RWPE2 (cell line): Measurements from ENCODE around the gene LAMA5.

Source experiments
- ATAC-seq: fragments of 200-7000 bp; cut with Tn5 transposase; 3 replicates; pipeline ENCODE4 v1.9.1; 2021; ENCODE audit warnings: low read depth
- DNase-seq: peaks from one replicate; pipeline ENCODE4 v3.0.0-alpha.2; 2020; ENCODE audit warnings: low spot score
- H3K27ac ChIP-seq: fragments of 450-650 bp; 2 replicates; pipeline ENCODE4 v1.5.1; 2017; ENCODE audit warnings: mild to moderate bottlenecking; ENCODE audit not compliant: poor library complexity, severe bottlenecking
- H3K27me3 ChIP-seq: fragments of 250-450 bp; sonication (Bioruptor Pico); 2 replicates; pipeline ENCODE4 v1.5.1; 2021; ENCODE audit warnings: mild to moderate bottlenecking, moderate library complexity; ENCODE audit not compliant: insufficient read depth, poor library complexity, severe bottlenecking
- H3K36me3 ChIP-seq: fragments of 250-450 bp; sonication (Bioruptor Pico); 2 replicates; pipeline ENCODE4 v1.5.1; 2020; ENCODE audit warnings: low read depth, mild to moderate bottlenecking, moderate library complexity
- H3K4me1 ChIP-seq: fragments of 250-450 bp; sonication (Bioruptor Pico); 2 replicates; pipeline ENCODE4 v1.5.1; 2021; ENCODE audit warnings: mild to moderate bottlenecking, moderate library complexity; ENCODE audit not compliant: insufficient read depth, poor library complexity, severe bottlenecking
- H3K4me3 ChIP-seq: fragments of 250-450 bp; sonication (Bioruptor Pico); 2 replicates; pipeline ENCODE4 v1.5.1; 2021; ENCODE audit warnings: mild to moderate bottlenecking, moderate library complexity; ENCODE audit not compliant: severe bottlenecking
- H3K9me3 ChIP-seq: fragments of 250-450 bp; sonication (Bioruptor Pico); 2 replicates; pipeline ENCODE4 v1.5.1; 2021; ENCODE audit warnings: mild to moderate bottlenecking, moderate library complexity; ENCODE audit not compliant: severe bottlenecking
- CTCF ChIP-seq: fragments of 450-650 bp; IDR thresholded peaks from one replicate; pipeline ENCODE4 v1.5.1; 2017; ENCODE audit warnings: mild to moderate bottlenecking, moderate library complexity; ENCODE audit not compliant: poor library complexity, severe bottlenecking

The LAMA5 gene

GRCh38 chr20:62269378-62269777 is 97.7 kb downstream of the LAMA5 start:
- ATAC-seq (no peak), DNase-seq (no peak)
- Histone ChIP-seq H3K36me3 (peaks cover 73% of the 10 kb centered on the region), H3K4me3 (no peak overlapping the region), H3K9me3 (no peaks in the 10 kb centered on the region), H3K27me3 (no peaks in the 10 kb centered on the region), H3K4me1 (no peaks in the 10 kb centered on the region), H3K27ac (no peak overlapping the region)
- no peak for TF ChIP-seq CTCF

GRCh38 chr20:62268228-62268900 is 98.7 kb downstream of the LAMA5 start:
- H3K27ac ChIP-seq, result no peak overlapping the region
- H3K36me3 ChIP-seq, result peaks cover 76% of the 10 kb centered on the region
- no peak for DNase-seq
- no peaks in the 10 kb centered on the region for H3K4me1 ChIP-seq
- H3K27me3 ChIP-seq, result no peaks in the 10 kb centered on the region
- ATAC-seq, result no peak
- H3K9me3 ChIP-seq, result no peaks in the 10 kb centered on the region
- H3K4me3 ChIP-seq, result no peak overlapping the region
- TF ChIP-seq CTCF, result no peak

DNA sequence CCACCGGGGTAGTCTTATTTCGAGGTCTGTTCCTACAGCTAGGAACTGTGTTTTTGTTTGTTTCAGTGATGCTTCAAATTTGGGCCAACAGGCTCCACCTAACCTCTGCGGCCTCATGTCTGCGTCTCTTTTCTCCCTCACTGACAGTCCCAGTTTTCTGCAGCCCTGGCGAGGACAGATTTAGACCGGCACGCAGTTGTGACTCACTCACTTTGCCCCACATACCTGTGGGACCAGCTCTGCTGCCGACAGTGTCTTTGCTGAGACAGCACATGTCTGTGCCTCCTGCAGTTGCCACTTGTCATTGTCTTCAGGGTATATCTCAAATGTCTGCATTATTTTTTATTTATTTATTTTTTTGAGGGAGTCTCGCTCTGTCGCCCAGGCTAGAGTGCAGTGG is 99.6 kb downstream of the LAMA5 start:
- Histone ChIP-seq H3K4me3 (no peak overlapping the region), H3K27ac (no peak overlapping the region), H3K27me3 (no peaks in the 10 kb centered on the region), H3K4me1 (no peaks in the 10 kb centered on the region), H3K9me3 (no peaks in the 10 kb centered on the region), H3K36me3 (peaks cover 74% of the 10 kb centered on the region)
- ATAC-seq (no peak), DNase-seq (no peak)
- no peak for TF ChIP-seq CTCF

GRCh38 chr20:62266851-62267250 is 100.3 kb downstream of the LAMA5 start:
- TF ChIP-seq CTCF, result no peak
- ATAC-seq, result no peak

DNA sequence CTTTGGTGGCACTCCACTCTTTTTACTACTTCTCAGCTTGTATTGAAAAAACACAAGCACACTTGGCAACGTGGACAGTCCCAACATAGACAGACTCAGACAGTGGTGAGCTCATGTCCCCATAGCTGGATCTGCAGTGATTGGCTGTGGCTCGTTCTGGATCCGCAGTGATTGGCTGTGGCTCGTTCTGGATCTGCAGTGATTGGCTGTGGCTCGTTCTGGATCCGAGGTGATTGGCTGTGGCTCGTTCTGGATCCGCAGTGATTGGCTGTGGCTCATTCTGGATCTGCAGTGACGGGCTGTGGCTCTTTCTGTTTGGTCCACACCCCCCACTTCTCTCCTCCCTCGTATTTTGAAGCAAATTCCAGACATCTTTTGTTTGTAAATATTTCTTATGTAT is 100.8 kb downstream of the LAMA5 start:
- H3K27me3 ChIP-seq, result no peaks in the 10 kb centered on the region
- no peak for DNase-seq
- no peak for ATAC-seq
- H3K36me3 ChIP-seq, result peaks cover 74% of the 10 kb centered on the region
- no peak overlapping the region for H3K4me3 ChIP-seq
- H3K9me3 ChIP-seq, result no peaks in the 10 kb centered on the region
- no peak overlapping the region for H3K27ac ChIP-seq
- no peak for TF ChIP-seq CTCF
- no peaks in the 10 kb centered on the region for H3K4me1 ChIP-seq

More at GRCh38 chr20:62266851-62267250, 100.3 kb downstream of the LAMA5 start:
- Histone ChIP-seq H3K27ac (no peak overlapping the region), H3K4me3 (no peak overlapping the region), H3K9me3 (no peaks in the 10 kb centered on the region), H3K27me3 (no peaks in the 10 kb centered on the region), H3K4me1 (no peaks in the 10 kb centered on the region), H3K36me3 (peaks cover 74% of the 10 kb centered on the region)
- no peak for DNase-seq
